Small intestine (tissue), 7 donors: ENCODE results near the gene SLC12A7. TPM values are rescaled to one million over a fixed set of nuclear protein-coding genes. Genes with fewer than 3 reads are reported as not detected.

Experiments
- DNase-seq, 2 donors: peaks; one replicate each; pipeline versions ENCODE4 v3.0.0 to v3.0.0-alpha.2; 2013
- FAIRE-seq: peaks from 2 replicates; lab custom pipeline; 2012; peaks lifted over from hg19 to GRCh38; lab: Jason Lieb, UNC
- H3K27ac ChIP-seq, 3 donors: one replicate each; pipeline ENCODE4 v1.5.1; 2013; ENCODE audit warnings: low read length in 2 of 3, mild to moderate bottlenecking in 2 of 3, control low read depth in 1 of 3, inconsistent platforms in 1 of 3, low read depth in 1 of 3, moderate library complexity in 1 of 3
- H3K27me3 ChIP-seq, 3 donors: one replicate each; pipeline ENCODE4 v1.6.1; 2013; ENCODE audit warnings: low read length in 3 of 3, inconsistent platforms in 1 of 3; ENCODE audit not compliant: control insufficient read depth in 3 of 3, insufficient read depth in 3 of 3
- H3K36me3 ChIP-seq, 3 donors: one replicate each; pipeline ENCODE4 v1.6.1; 2013; ENCODE audit warnings: low read length in 3 of 3, inconsistent platforms in 1 of 3, low read depth in 1 of 3, mild to moderate bottlenecking in 1 of 3, moderate library complexity in 1 of 3; ENCODE audit not compliant: control insufficient read depth in 3 of 3, insufficient read depth in 2 of 3
- H3K4me1 ChIP-seq, 3 donors: one replicate each; pipeline ENCODE4 v1.6.1; 2013; ENCODE audit warnings: low read length in 2 of 3, inconsistent platforms in 1 of 3, low read depth in 1 of 3, mild to moderate bottlenecking in 1 of 3, moderate library complexity in 1 of 3; ENCODE audit not compliant: control insufficient read depth in 3 of 3, insufficient read depth in 2 of 3
- H3K4me3 ChIP-seq, 3 donors: one replicate each; pipeline ENCODE4 v1.5.1; 2013; ENCODE audit warnings: low read length in 3 of 3, control low read depth in 1 of 3, inconsistent platforms in 1 of 3, low read depth in 1 of 3, mild to moderate bottlenecking in 1 of 3, moderate library complexity in 1 of 3
- H3K9me3 ChIP-seq, 2 donors: one replicate each; pipeline ENCODE4 v1.6.1; 2013; ENCODE audit warnings: low read depth in 1 of 2, low read length in 1 of 2; ENCODE audit not compliant: control insufficient read depth in 2 of 2, insufficient read depth in 1 of 2
- WGBS, 3 donors: extraction: QIAGEN DNeasy Blood & Tissue Kit; methylation state at CpG; one replicate each; pipeline ENCODE4 v1.1.7; 2013; 5-methylcytosine and 5-hydroxymethylcytosine counted together
- polyA plus RNA-seq, 4 donors: library from polyadenylated mRNA; stranded (reverse) in 3 of 4; unstranded in 1 of 4; fragments of 200-250 nt in 3 of 4; fragments of 120-200 nt in 1 of 4; gene quantifications; one replicate each; pipeline versions ENCODE4 v1.2.1 to v1.2.3, GENCODE V29; 2013
- donor health status: healthy with polysubstance abuse.
- donor health status: control.
- donor health status: control.
- donor health status: Bipolar disorder and iron deficiency.
- donor health status: healthy.

The SLC12A7 gene
- polyA plus RNA-seq, 4 donors: 32.7 to 79.9 (median 44.5) TPM

- Histone ChIP-seq H3K4me3 (peak overlapping the region in 1 of 3 donors; percentile 95), H3K27ac (peak overlapping the region; percentile 94 to 99 (median 96)), H3K36me3 (peaks cover 0 to 72% (median 0%) of the 10 kb centered on the region in 3 donors), H3K27me3 (no peaks in the 10 kb centered on the region), H3K9me3 (no peaks in the 10 kb centered on the region), H3K4me1 (peaks cover 13 to 74% (median 20%) of the 10 kb centered on the region in 3 donors)
- FAIRE-seq (no peak), DNase-seq (no peak)
- 63 to 81% (median 65%) methylated on average over 39 of the region's 39 CpGs for WGBS, 3 donors
Measured at GRCh38 chr5:1108023-1108864, 3.6 kb downstream of the SLC12A7 start.

DNA sequence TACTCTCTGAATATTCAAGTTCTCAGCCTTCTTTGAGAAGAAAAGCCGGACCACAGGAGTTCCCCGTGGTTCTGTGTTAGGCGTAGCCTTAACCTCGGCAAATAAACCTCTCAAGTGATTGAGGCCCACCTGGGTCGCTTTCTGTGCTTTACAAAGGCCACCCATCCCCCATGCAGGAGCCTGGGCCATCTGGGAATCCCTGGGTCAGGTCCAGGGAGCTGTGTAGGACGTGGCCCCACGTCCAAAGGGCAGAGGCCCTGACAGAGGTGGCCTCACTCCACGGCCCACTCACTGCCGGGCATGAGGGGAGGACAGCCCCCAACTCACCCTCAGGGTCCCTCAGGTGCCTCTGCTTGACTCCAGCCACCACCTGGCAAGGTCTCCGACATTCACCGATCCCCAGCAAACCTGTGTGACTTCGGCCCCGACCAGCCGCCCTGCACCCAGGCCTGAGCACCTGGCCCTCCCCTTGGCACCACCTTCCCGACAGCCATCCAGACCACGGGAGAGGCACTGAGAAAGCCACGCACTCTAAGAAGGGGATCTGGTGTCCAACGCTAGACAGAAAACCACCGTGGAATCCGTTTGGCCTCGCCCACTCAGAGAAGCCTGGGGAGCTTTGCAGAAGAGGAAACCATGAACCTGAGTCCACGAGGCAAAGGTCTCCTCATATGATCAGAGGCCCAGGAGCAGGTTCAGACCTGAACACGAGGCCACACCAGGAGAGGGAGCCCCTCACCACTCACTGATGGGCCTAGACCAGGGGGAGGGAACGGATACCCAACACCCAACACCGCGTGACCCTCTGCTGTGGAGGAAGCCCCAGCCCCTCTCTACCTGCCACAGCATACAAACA is 4.5 kb downstream of the SLC12A7 start:
- H3K27ac ChIP-seq: peak overlapping the region; percentile 94 to 99 (median 96)
- H3K9me3 ChIP-seq: no peaks in the 10 kb centered on the region
- H3K4me3 ChIP-seq: peak overlapping the region in 2 of 3 donors; percentile 9 to 41
- H3K4me1 ChIP-seq: peaks cover 17 to 83% (median 26%) of the 10 kb centered on the region in 3 donors
- 18 to 43% (median 28%) methylated on average over 26 of the region's 26 CpGs for WGBS, 3 donors
- H3K27me3 ChIP-seq: no peaks in the 10 kb centered on the region
- FAIRE-seq (no peak), DNase-seq (peak; percentile 91 to 92)
- peaks cover 0 to 80% (median 0%) of the 10 kb centered on the region in 3 donors for H3K36me3 ChIP-seq

GRCh38 chr5:1106385-1107166 is 5.3 kb downstream of the SLC12A7 start:
- peak; percentile 38 to 43 for DNase-seq
- Histone ChIP-seq H3K27me3 (no peaks in the 10 kb centered on the region), H3K27ac (peak overlapping the region; percentile 94 to 99 (median 96)), H3K4me3 (peak overlapping the region in 2 of 3 donors; percentile 9 to 41), H3K36me3 (peaks cover 0 to 88% (median 0%) of the 10 kb centered on the region in 3 donors), H3K4me1 (peaks cover 22 to 91% (median 33%) of the 10 kb centered on the region in 3 donors), H3K9me3 (no peaks in the 10 kb centered on the region)
- FAIRE-seq: no peak
- 18 to 54% (median 34%) methylated on average over 23 of the region's 23 CpGs for WGBS, 3 donors

- WGBS, 3 donors: 6 to 22% (median 11%) methylated on average over 19 of the region's 19 CpGs
- peak; percentile 96 to 98 for DNase-seq
- FAIRE-seq: no peak
- H3K27ac ChIP-seq: peak overlapping the region; percentile 94 to 99 (median 96)
- peaks cover 0 to 95% (median 0%) of the 10 kb centered on the region in 3 donors for H3K36me3 ChIP-seq
- H3K9me3 ChIP-seq: no peaks in the 10 kb centered on the region
- no peaks in the 10 kb centered on the region for H3K27me3 ChIP-seq
- H3K4me3 ChIP-seq: peak overlapping the region in 1 of 3 donors; percentile 41
- H3K4me1 ChIP-seq: peaks cover 22 to 96% (median 33%) of the 10 kb centered on the region in 3 donors
Measured at GRCh38 chr5:1105350-1106265, 6.3 kb downstream of the SLC12A7 start.

DNA sequence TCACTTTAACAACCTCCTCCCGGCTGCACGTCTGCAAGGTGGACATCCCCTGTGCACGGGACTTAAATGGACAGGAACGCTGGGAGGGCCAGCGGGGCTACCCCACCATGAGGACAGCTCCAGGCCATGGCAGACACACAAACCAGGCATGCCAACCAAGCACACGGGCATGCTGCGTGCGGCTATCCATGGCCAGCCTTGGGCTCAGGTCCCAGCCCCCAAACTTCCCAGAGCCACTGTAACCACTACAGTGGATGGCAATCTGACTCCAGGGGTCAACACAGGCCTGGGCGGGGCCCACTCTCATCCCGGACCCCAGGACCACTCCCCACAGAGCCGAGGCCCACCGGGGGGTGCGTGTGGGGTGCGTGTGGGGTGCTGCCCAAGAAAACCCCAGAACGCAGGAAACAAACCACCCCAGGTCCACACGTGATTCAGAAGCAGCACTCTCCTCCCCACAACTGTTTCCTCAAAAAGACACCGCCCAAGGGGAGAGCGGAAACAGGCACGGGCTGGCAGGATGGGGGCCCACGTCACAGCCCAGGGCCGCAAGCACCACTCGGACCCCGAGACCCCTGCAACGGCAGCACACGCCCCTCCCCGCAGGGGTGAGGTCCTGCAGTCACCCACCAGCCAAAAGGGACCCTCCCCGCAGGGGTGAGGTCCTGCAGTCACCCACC is 7.4 kb downstream of the SLC12A7 start:
- no peaks in the 10 kb centered on the region for H3K27me3 ChIP-seq
- peak overlapping the region in 1 of 3 donors; percentile 41 for H3K4me3 ChIP-seq
- H3K9me3 ChIP-seq: no peaks in the 10 kb centered on the region
- no peak for FAIRE-seq
- peak overlapping the region; percentile 0 to 99 (median 94) for H3K27ac ChIP-seq
- H3K36me3 ChIP-seq: peaks cover 0 to 95% (median 0%) of the 10 kb centered on the region in 3 donors
- peaks cover 18 to 89% (median 33%) of the 10 kb centered on the region in 3 donors for H3K4me1 ChIP-seq
- DNase-seq: peak in 1 of 2 donors; percentile 30
- 25 to 33% (median 25%) methylated on average over 25 to 27 of the region's 27 CpGs for WGBS, 3 donors

DNA sequence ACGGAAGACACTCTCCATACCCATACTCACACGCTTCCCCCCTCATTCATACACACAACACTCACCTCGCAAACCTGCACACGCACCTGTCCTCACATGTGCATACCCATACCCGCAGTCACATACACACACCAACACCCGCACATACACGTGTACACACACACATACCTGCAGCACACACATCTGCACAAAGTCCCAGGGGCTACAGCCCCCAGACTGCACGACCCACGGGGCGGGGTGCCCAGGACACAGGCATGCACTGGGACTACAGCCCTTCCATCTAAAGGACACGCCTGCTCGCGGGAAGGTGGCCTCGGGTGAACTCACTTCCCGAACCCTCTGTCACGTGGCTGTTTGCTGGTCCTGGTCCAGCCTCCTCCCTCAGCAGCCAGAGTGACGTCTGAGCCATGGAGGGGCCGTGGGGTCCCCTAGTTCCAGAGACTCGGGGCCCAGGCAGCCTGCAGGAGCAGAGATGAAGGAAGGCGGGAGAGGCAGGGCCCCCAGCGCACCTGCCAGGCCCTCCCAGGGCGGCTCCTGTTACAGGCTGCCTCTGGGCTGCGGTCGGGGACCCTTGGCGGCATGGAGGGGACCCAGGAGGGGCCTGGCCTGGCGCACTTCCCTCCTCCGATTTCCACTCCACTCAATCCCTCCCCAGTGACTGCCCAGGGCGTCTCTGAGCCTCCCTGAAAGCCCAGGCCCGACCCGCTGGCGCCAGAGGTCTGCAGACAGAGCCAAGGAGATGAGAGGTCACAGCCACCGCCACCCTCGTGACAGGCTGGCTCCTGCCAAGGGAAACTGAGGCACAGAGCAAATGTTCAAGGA is 8.1 kb downstream of the SLC12A7 start:
- H3K4me1 ChIP-seq: peaks cover 18 to 89% (median 33%) of the 10 kb centered on the region in 3 donors
- no peaks in the 10 kb centered on the region for H3K9me3 ChIP-seq
- H3K36me3 ChIP-seq: peaks cover 0 to 95% (median 0%) of the 10 kb centered on the region in 3 donors
- FAIRE-seq (no peak), DNase-seq (peak; percentile 89 to 91)
- WGBS, 3 donors: 13 to 21% (median 21%) methylated on average over 30 to 33 of the region's 33 CpGs
- H3K27me3 ChIP-seq: no peaks in the 10 kb centered on the region
- peak overlapping the region in 2 of 3 donors; percentile 4 to 41 for H3K4me3 ChIP-seq
- H3K27ac ChIP-seq: peak overlapping the region; percentile 61 to 99 (median 94)
